ENCODE results near the gene PDE4B.

PDE4B gene

GRCh38 chr1:66265268-66265667, 472.6 kb downstream of the PDE4B start:
- DNase-seq (ENCODE audit: low spot score): no peak

GRCh38 chr1:66265796-66266195, 473.1 kb downstream of the PDE4B start:
- DNase-seq (ENCODE audit: low spot score): peak; percentile 39

- no peak for DNase-seq (ENCODE audit: low spot score)
Observed at GRCh38 chr1:66266350-66266749, 473.7 kb downstream of the PDE4B start.

GRCh38 chr1:66266756-66267155, 474.1 kb downstream of the PDE4B start:
- DNase-seq (ENCODE audit: low spot score): no peak

- no peak for DNase-seq (ENCODE audit: low spot score)
Observed at GRCh38 chr1:66267201-66267940, 474.7 kb downstream of the PDE4B start.

- DNase-seq (ENCODE audit: low spot score): no peak
Observed at GRCh38 chr1:66269222-66269621, 476.5 kb downstream of the PDE4B start.

- DNase-seq (ENCODE audit: low spot score): no peak
Observed at GRCh38 chr1:66270119-66270812, 477.6 kb downstream of the PDE4B start.

- peak; percentile 90 for DNase-seq (ENCODE audit: low spot score)
Observed at GRCh38 chr1:66271216-66271903, 478.7 kb downstream of the PDE4B start.

GRCh38 chr1:66271904-66272254, 479.2 kb downstream of the PDE4B start:
- peak; percentile 62 for DNase-seq (ENCODE audit: low spot score)

- no peak for DNase-seq (ENCODE audit: low spot score)
Observed at GRCh38 chr1:66273656-66274055, 481.0 kb downstream of the PDE4B start.

GRCh38 chr1:66274634-66275033, 481.9 kb downstream of the PDE4B start:
- peak; percentile 34 for DNase-seq (ENCODE audit: low spot score)

GRCh38 chr1:66275083-66275482, 482.4 kb downstream of the PDE4B start:
- no peak for DNase-seq (ENCODE audit: low spot score)

GRCh38 chr1:66275601-66276023, 482.9 kb downstream of the PDE4B start:
- DNase-seq (ENCODE audit: low spot score): no peak

GRCh38 chr1:66276218-66276617, 483.5 kb downstream of the PDE4B start:
- no peak for DNase-seq (ENCODE audit: low spot score)

GRCh38 chr1:66278260-66279021, 485.7 kb downstream of the PDE4B start:
- DNase-seq (ENCODE audit: low spot score): no peak

- DNase-seq (ENCODE audit: low spot score): no peak
Observed at GRCh38 chr1:66281808-66282207, 489.1 kb downstream of the PDE4B start.

- peak; percentile 92 for DNase-seq (ENCODE audit: low spot score)
Observed at GRCh38 chr1:66282343-66282852, 489.7 kb downstream of the PDE4B start.

- no peak for DNase-seq (ENCODE audit: low spot score)
Observed at GRCh38 chr1:66282891-66283621, 490.4 kb downstream of the PDE4B start.

- DNase-seq (ENCODE audit: low spot score): peak; percentile 87
Observed at GRCh38 chr1:66283622-66284041, 490.9 kb downstream of the PDE4B start.

- no peak for DNase-seq (ENCODE audit: low spot score)
Observed at GRCh38 chr1:66284746-66285145, 492.1 kb downstream of the PDE4B start.

GRCh38 chr1:66285618-66286270, 493.0 kb downstream of the PDE4B start:
- no peak for DNase-seq (ENCODE audit: low spot score)

All from kidney tubule cell (primary cell).